Measurements from ENCODE around the gene FRY. TPM values are rescaled to one million over a fixed set of nuclear protein-coding genes. Genes with fewer than 3 reads are reported as not detected.
"Not testable (repeated sequence)": the region's sequence is repeated elsewhere in the genome, so short reads cannot be mapped to it uniquely, and the experiment has no call there.

FRY gene
- total RNA-seq, 1 experiment from 2014 or later: 4.7 TPM

GRCh38 chr13:31986676-31987470 is 44.7 kb upstream of the FRY start:
- ChIA-PET POLR2A (ENCODE audit: unreplicated experiment) (no interaction called here), CTCF (interaction anchor here (0.6 kb wide), 1 partner anchor 23 kb away, joined by 4 read pairs; no protein-coding TSS in a partner anchor)
- no peak overlapping the region for H3K27ac ChIP-seq
- intact Hi-C loops (cut with micrococcal nuclease; ENCODE audit: unreplicated experiment): no loop called here
- DNase-seq: no peak
- TF ChIP-seq EZH2 (IDR thresholded peaks at IDR 0.05; ENCODE audit: low read depth): no peak
- TF ChIP-seq, protein P1, sequence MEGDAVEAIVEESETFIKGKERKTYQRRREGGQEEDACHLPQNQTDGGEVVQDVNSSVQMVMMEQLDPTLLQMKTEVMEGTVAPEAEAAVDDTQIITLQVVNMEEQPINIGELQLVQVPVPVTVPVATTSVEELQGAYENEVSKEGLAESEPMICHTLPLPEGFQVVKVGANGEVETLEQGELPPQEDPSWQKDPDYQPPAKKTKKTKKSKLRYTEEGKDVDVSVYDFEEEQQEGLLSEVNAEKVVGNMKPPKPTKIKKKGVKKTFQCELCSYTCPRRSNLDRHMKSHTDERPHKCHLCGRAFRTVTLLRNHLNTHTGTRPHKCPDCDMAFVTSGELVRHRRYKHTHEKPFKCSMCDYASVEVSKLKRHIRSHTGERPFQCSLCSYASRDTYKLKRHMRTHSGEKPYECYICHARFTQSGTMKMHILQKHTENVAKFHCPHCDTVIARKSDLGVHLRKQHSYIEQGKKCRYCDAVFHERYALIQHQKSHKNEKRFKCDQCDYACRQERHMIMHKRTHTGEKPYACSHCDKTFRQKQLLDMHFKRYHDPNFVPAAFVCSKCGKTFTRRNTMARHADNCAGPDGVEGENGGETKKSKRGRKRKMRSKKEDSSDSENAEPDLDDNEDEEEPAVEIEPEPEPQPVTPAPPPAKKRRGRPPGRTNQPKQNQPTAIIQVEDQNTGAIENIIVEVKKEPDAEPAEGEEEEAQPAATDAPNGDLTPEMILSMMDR (conservative IDR thresholded peaks at IDR 0.05): no peak
- no peaks in the 10 kb centered on the region for H3K36me3 ChIP-seq (ENCODE audit: low read depth)
- no peaks in the 10 kb centered on the region for H3F3A ChIP-seq (ENCODE audit: insufficient read depth, low read depth)
- no peak overlapping the region for H3K4me2 ChIP-seq
- BruUV-seq (replicated peaks): no TSS peak
- no peaks in the 10 kb centered on the region for H3K9me2 ChIP-seq (ENCODE audit: insufficient read depth)
- H3K9me3 ChIP-seq (ENCODE audit: insufficient read depth, low read depth): no peaks in the 10 kb centered on the region; the same call in 1 of the 2 replicates
- peaks cover 10% of the 10 kb centered on the region; the same call in 1 of the 2 replicates for H3K4me1 ChIP-seq (replicated peaks; ENCODE audit: insufficient read depth)
- H3K4me3 ChIP-seq: no peak overlapping the region
- H2AFZ ChIP-seq: no peak overlapping the region
- H4K20me1 ChIP-seq (ENCODE audit: insufficient read depth): no peaks in the 10 kb centered on the region
- no peaks in the 10 kb centered on the region for H3K27me3 ChIP-seq (ENCODE audit: insufficient read depth, low read depth)
- H3K79me2 ChIP-seq (ENCODE audit: low read depth): no peaks in the 10 kb centered on the region

GRCh38 chr13:31987535-31988170 is 43.9 kb upstream of the FRY start:
- H2AFZ ChIP-seq: no peak overlapping the region
- TF ChIP-seq, protein P1 (conservative IDR thresholded peaks at IDR 0.05): no peak
- TF ChIP-seq EZH2 (IDR thresholded peaks at IDR 0.05; ENCODE audit: low read depth): no peak
- peaks cover 3% of the 10 kb centered on the region; the same call in 1 of the 2 replicates for H3K4me1 ChIP-seq (replicated peaks; ENCODE audit: insufficient read depth)
- no peaks in the 10 kb centered on the region for H3F3A ChIP-seq (ENCODE audit: insufficient read depth, low read depth)
- H3K4me2 ChIP-seq: no peak overlapping the region
- H3K36me3 ChIP-seq (ENCODE audit: low read depth): no peaks in the 10 kb centered on the region
- H4K20me1 ChIP-seq (ENCODE audit: insufficient read depth): no peaks in the 10 kb centered on the region
- H3K27ac ChIP-seq: no peak overlapping the region
- H3K9me2 ChIP-seq (ENCODE audit: insufficient read depth): no peaks in the 10 kb centered on the region
- H3K4me3 ChIP-seq: no peak overlapping the region
- POLR2A ChIA-PET (ENCODE audit: unreplicated experiment): no interaction called here
- intact Hi-C loops (cut with micrococcal nuclease; ENCODE audit: unreplicated experiment): no loop called here
- CTCF ChIA-PET: interaction anchor here (0.6 kb wide), 1 partner anchor 24 kb away, joined by 4 read pairs; no protein-coding TSS in a partner anchor
- no peak for DNase-seq
- H3K79me2 ChIP-seq (ENCODE audit: low read depth): no peaks in the 10 kb centered on the region
- BruUV-seq (replicated peaks): no TSS peak
- H3K9me3 ChIP-seq (ENCODE audit: insufficient read depth, low read depth): no peaks in the 10 kb centered on the region; the same call in 1 of the 2 replicates
- H3K27me3 ChIP-seq (ENCODE audit: insufficient read depth, low read depth): no peaks in the 10 kb centered on the region

- CTCF ChIA-PET; H3K27ac ChIP-seq; DNase-seq; H3K27me3 ChIP-seq (ENCODE audit: insufficient read depth, low read depth); H3K9me2 ChIP-seq (ENCODE audit: insufficient read depth); H3K79me2 ChIP-seq (ENCODE audit: low read depth); H4K20me1 ChIP-seq (ENCODE audit: insufficient read depth); H3F3A ChIP-seq (ENCODE audit: insufficient read depth, low read depth); H3K36me3 ChIP-seq (ENCODE audit: low read depth); H3K4me2 ChIP-seq; H3K9me3 ChIP-seq (ENCODE audit: insufficient read depth, low read depth); BruUV-seq (replicated peaks); H2AFZ ChIP-seq; POLR2A ChIA-PET (ENCODE audit: unreplicated experiment); H3K4me3 ChIP-seq: not testable (repeated sequence)
- H3K4me1 ChIP-seq (replicated peaks; ENCODE audit: insufficient read depth): peaks cover 33% of the 10 kb centered on the region
- intact Hi-C loops (cut with micrococcal nuclease; ENCODE audit: unreplicated experiment): loop anchor here (10.0 kb wide), 1 partner anchor 320 kb away; the partner anchor contains the start of genes BRCA2 and ZAR1L
These were observed 37.2 kb upstream of the FRY start for GRCh38 chr13:31994367-31994766.

All from PC-9 (cell line).